Esophagus muscularis mucosa (tissue), 3 donors: ENCODE measurements around the gene EGF.

Source experiments
- CTCF ChIP-seq, 3 experiments: fragments of 200-600 bp in 2 of 3; fragments of 450-650 bp in 1 of 3; sonication (generic) in 2 of 3; IDR thresholded peaks; one replicate each; pipeline ENCODE4 v1.5.1; 2017 to 2019; ENCODE audit warnings: antibody characterized with exemption in 3 of 3, mild to moderate bottlenecking in 2 of 3, moderate library complexity in 1 of 3
- POLR2AphosphoS5 ChIP-seq, 2 donors: sonication (generic); formaldehyde crosslinking; IDR thresholded peaks; one replicate each; pipeline ENCODE4 v1.6.1; 2017; ENCODE audit warnings: antibody characterized with exemption in 2 of 2

- TF ChIP-seq CTCF (IDR thresholded peaks at IDR 0.05) (no peak), POLR2AphosphoS5 (IDR thresholded peaks at IDR 0.05) (no peak)
Measured at GRCh38 chr4:109942292-109942926, 29.7 kb downstream of the EGF start.
